OCI-LY3 (cell line): ENCODE measurements around the gene RNF169.

Experiments
- H2AFZ ChIP-seq: fragments of 200-600, 300-600 bp; shearing (Covaris generic); 2 replicates; pipeline ENCODE4 v1.6.0; 2014; ENCODE audit warnings: antibody characterized with exemption, low read depth, low read length
- H3K27ac ChIP-seq: fragments of 200-600, 300-600 bp; sonication (generic); 2 replicates; pipeline ENCODE4 v1.5.1; 2014; ENCODE audit warnings: mild to moderate bottlenecking, low read length, moderate library complexity, mixed read lengths
- H3K27me3 ChIP-seq: fragments of 200-600, 300-600 bp; sonication (generic); 2 replicates; pipeline ENCODE4 v1.6.1; 2014; ENCODE audit warnings: low read depth, low read length, mixed read lengths
- H3K36me3 ChIP-seq: fragments of 200-600, 300-600 bp; sonication (generic); replicated peaks from 2 replicates; pipeline ENCODE3; 2014; ENCODE audit warnings: low read depth, low read length, mixed read lengths
- H3K4me1 ChIP-seq: fragments of 300-600, 200-600 bp; sonication (generic); 2 replicates; pipeline ENCODE4 v1.6.1; 2014; ENCODE audit warnings: low read length, mixed read lengths
- H3K4me2 ChIP-seq: fragments of 200-600, 300-600 bp; sonication (generic); 2 replicates; pipeline ENCODE4 v1.6.1; 2014; ENCODE audit warnings: low read length, mixed read lengths
- H3K4me3 ChIP-seq: fragments of 300-600, 200-600 bp; sonication (generic); 2 replicates; pipeline ENCODE4 v1.5.1; 2014; ENCODE audit warnings: antibody characterized with exemption, mild to moderate bottlenecking, low read length, moderate library complexity
- H3K79me2 ChIP-seq: fragments of 300-600, 200-600 bp; shearing (Covaris generic); 2 replicates; pipeline ENCODE4 v1.6.1; 2014; ENCODE audit warnings: mild to moderate bottlenecking, low read length, mixed read lengths
- H3K9ac ChIP-seq: fragments of 300-600, 200-600 bp; shearing (Covaris generic); 2 replicates; pipeline ENCODE4 v1.6.0; 2014; ENCODE audit warnings: mild to moderate bottlenecking, low read length, moderate library complexity
- H3K9me3 ChIP-seq: fragments of 200-600, 300-600 bp; shearing (Covaris generic); 2 replicates; pipeline ENCODE4 v1.6.1; 2014; ENCODE audit warnings: low read length, mixed read lengths; ENCODE audit not compliant: insufficient read depth
- H4K20me1 ChIP-seq: fragments of 200-600, 300-600 bp; sonication (generic); 2 replicates; pipeline ENCODE4 v1.6.1; 2016; ENCODE audit warnings: low read length, mixed read lengths; ENCODE audit not compliant: insufficient read depth
- CTCF ChIP-seq: fragments of 200-600, 300-600 bp; sonication (generic); IDR thresholded peaks from 2 replicates; pipeline ENCODE4 v1.5.1; 2014; ENCODE audit warnings: antibody characterized with exemption, low read length, low read depth
- EZH2phosphoT487 ChIP-seq: fragments of 200-600 bp; shearing (Covaris generic); IDR thresholded peaks from 2 replicates; pipeline ENCODE4 v1.6.1; 2018; ENCODE audit warnings: antibody characterized with exemption, mixed run types, low read depth

RNF169 gene

GRCh38 chr11:74791333-74792100 is 42.9 kb downstream of the RNF169 start:
- Histone ChIP-seq H3K4me2 (no peak overlapping the region), H3K9ac (no peak overlapping the region), H3K79me2 (peaks cover 7% of the 10 kb centered on the region), H2AFZ (no peak overlapping the region), H3K4me3 (no peak overlapping the region), H3K27me3 (no peaks in the 10 kb centered on the region), H3K36me3 (peaks cover 37% of the 10 kb centered on the region), H4K20me1 (peaks cover 10% of the 10 kb centered on the region; the same call in 1 of the 2 replicates), H3K4me1 (peaks cover 2% of the 10 kb centered on the region), H3K9me3 (no peaks in the 10 kb centered on the region), H3K27ac (no peak overlapping the region)
- TF ChIP-seq CTCF: no peak
- no peak for TF ChIP-seq EZH2phosphoT487

- Histone ChIP-seq H3K4me1 (peaks cover 8% of the 10 kb centered on the region; the same call in 1 of the 2 replicates), H3K4me2 (no peak overlapping the region), H3K4me3 (no peak overlapping the region), H3K9me3 (no peaks in the 10 kb centered on the region), H3K9ac (no peak overlapping the region), H4K20me1 (peaks cover 4% of the 10 kb centered on the region; the same call in 1 of the 2 replicates), H2AFZ (no peak overlapping the region), H3K79me2 (no peaks in the 10 kb centered on the region), H3K36me3 (peaks cover 12% of the 10 kb centered on the region), H3K27me3 (no peaks in the 10 kb centered on the region), H3K27ac (no peak overlapping the region)
- TF ChIP-seq CTCF (no peak), EZH2phosphoT487 (no peak)
These were observed 57.6 kb downstream of the RNF169 start for GRCh38 chr11:74806267-74806666.

- no peak overlapping the region for H3K9ac ChIP-seq
- peaks cover 8% of the 10 kb centered on the region; the same call in 1 of the 2 replicates for H3K4me1 ChIP-seq
- H3K27me3 ChIP-seq: no peaks in the 10 kb centered on the region
- H4K20me1 ChIP-seq: peaks cover 2% of the 10 kb centered on the region; the same call in 1 of the 2 replicates
- H3K9me3 ChIP-seq: no peaks in the 10 kb centered on the region
- H3K4me3 ChIP-seq: no peak overlapping the region
- no peak overlapping the region for H2AFZ ChIP-seq
- H3K36me3 ChIP-seq: peaks cover 12% of the 10 kb centered on the region
- H3K27ac ChIP-seq: no peak overlapping the region
- H3K4me2 ChIP-seq: no peak overlapping the region
- no peak for TF ChIP-seq CTCF
- no peak for TF ChIP-seq EZH2phosphoT487
- H3K79me2 ChIP-seq: no peaks in the 10 kb centered on the region
These were observed 61.2 kb downstream of the RNF169 start for GRCh38 chr11:74809801-74810200.

- Histone ChIP-seq H2AFZ (no peak overlapping the region), H3K9me3 (no peaks in the 10 kb centered on the region), H3K27me3 (no peaks in the 10 kb centered on the region), H4K20me1 (no peaks in the 10 kb centered on the region), H3K4me3 (no peak overlapping the region), H3K36me3 (peaks cover 26% of the 10 kb centered on the region), H3K9ac (no peak overlapping the region), H3K4me2 (no peak overlapping the region), H3K27ac (no peak overlapping the region), H3K4me1 (no peaks in the 10 kb centered on the region), H3K79me2 (no peaks in the 10 kb centered on the region)
- TF ChIP-seq EZH2phosphoT487: no peak
- TF ChIP-seq CTCF: no peak
These were observed 67.3 kb downstream of the RNF169 start for GRCh38 chr11:74815966-74816365.
